Right lobe of liver (tissue), 4 donors: ENCODE measurements around the gene NWD2.

Experiments used
- POLR2A ChIP-seq: fragments of 450-650 bp; IDR thresholded peaks from one replicate; pipeline ENCODE4 v1.6.1; 2017; ENCODE audit warnings: antibody characterized with exemption, mild to moderate bottlenecking
- TF ChIP-seq, protein P1 (sequence below), 4 donors: fragments of 200-600 bp in 3 of 4; fragments of 450-650 bp in 1 of 4; IDR thresholded peaks; one replicate each; pipeline versions ENCODE4 v1.5.1 to v1.8.0; 2016 to 2022; ENCODE audit warnings: antibody characterized with exemption in 4 of 4, mild to moderate bottlenecking in 2 of 4
- donor health status: DM: no; HTN: no; CAD: no.
- donor health status: DM: no; HTN: no; CAD: no.
- donor health status: DM: no; HTN: yes; CAD: no.

- TF ChIP-seq, protein P1, sequence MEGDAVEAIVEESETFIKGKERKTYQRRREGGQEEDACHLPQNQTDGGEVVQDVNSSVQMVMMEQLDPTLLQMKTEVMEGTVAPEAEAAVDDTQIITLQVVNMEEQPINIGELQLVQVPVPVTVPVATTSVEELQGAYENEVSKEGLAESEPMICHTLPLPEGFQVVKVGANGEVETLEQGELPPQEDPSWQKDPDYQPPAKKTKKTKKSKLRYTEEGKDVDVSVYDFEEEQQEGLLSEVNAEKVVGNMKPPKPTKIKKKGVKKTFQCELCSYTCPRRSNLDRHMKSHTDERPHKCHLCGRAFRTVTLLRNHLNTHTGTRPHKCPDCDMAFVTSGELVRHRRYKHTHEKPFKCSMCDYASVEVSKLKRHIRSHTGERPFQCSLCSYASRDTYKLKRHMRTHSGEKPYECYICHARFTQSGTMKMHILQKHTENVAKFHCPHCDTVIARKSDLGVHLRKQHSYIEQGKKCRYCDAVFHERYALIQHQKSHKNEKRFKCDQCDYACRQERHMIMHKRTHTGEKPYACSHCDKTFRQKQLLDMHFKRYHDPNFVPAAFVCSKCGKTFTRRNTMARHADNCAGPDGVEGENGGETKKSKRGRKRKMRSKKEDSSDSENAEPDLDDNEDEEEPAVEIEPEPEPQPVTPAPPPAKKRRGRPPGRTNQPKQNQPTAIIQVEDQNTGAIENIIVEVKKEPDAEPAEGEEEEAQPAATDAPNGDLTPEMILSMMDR (IDR thresholded peaks at IDR 0.05) = no peak
- no peak for TF ChIP-seq POLR2A
Observed at GRCh38 chr4:37305984-37306383, 61.4 kb downstream of the NWD2 start.
